Thoracic aorta (tissue), 2 donors: ENCODE measurements around the gene SLC6A4. TPM values are rescaled to one million over a fixed set of nuclear protein-coding genes. Genes with fewer than 3 reads are reported as not detected.

Experiments used
- ATAC-seq: fragments of 150-250 bp; one replicate; pipeline ENCODE4 v1.8.0; 2017; ENCODE audit warnings: low read depth; ENCODE audit not compliant: insufficient number of reproducible peaks, low FRiP score
- DNase-seq: peaks from one replicate; pipeline ENCODE4 v3.0.0-alpha.2; 2020; ENCODE audit warnings: low spot score
- H3K27ac ChIP-seq, 2 donors: fragments of 200-600 bp; sonication (generic); 1 replicate in 1 of 2; 2 replicates in 1 of 2; pipeline ENCODE4 v1.5.1; 2016; ENCODE audit warnings: mild to moderate bottlenecking in 2 of 2, moderate library complexity in 2 of 2
- H3K27me3 ChIP-seq: fragments of 200-600 bp; sonication (generic); replicated peaks from 2 replicates; pipeline ENCODE4 v1.6.0; 2016; ENCODE audit warnings: mild to moderate bottlenecking; ENCODE audit not compliant: insufficient read depth
- H3K36me3 ChIP-seq: fragments of 200-600 bp; sonication (generic); one replicate; pipeline ENCODE4 v1.5.1; 2016
- H3K4me1 ChIP-seq, 2 donors: fragments of 200-600 bp; sonication (generic); 1 replicate in 1 of 2; 2 replicates in 1 of 2; pipeline versions ENCODE4 v1.5.1 to v1.6.0; 2016; ENCODE audit warnings: low read depth in 2 of 2, mild to moderate bottlenecking in 1 of 2; ENCODE audit not compliant: control insufficient read depth in 1 of 2
- H3K4me3 ChIP-seq: fragments of 200-600 bp; sonication (generic); 2 replicates; pipeline ENCODE4 v1.5.1; 2016; ENCODE audit warnings: mild to moderate bottlenecking
- H3K9me3 ChIP-seq: fragments of 200-600 bp; sonication (generic); 2 replicates; pipeline ENCODE4 v1.5.1; 2016
- total RNA-seq, 2 donors: library from RNA; depleted of rRNA; stranded (reverse); fragments of >200 nt; gene quantifications; one replicate each; pipeline versions ENCODE4 v1.1.0 to v1.2.3, GENCODE V29; 2016
- TF ChIP-seq, protein P1 (sequence below): fragments of 200-600 bp; sonication (generic); IDR thresholded peaks from one replicate; pipeline ENCODE4 v1.5.1; 2019; ENCODE audit warnings: antibody characterized with exemption

SLC6A4 gene
- total RNA-seq, 2 donors from 2014 or later, result 1.6 to 15.2 TPM

DNA sequence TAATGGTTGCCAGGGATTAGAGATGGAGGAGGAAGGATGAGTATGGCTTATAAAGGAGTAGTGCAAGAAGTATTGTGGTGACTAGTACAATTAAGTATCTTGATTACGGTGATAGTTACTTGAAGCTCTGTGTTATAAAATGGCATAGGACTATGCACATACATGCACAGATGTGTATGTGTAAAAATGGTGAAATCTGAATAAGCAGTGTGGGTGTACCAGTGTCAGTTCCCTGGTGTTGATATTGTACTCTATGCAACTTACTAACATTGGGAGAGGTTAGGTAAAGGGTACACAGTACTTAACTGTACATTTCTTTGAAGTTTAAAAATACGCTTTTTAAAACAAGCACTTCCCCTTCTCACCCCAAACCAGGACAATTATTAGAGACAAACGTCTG, 70.3 kb downstream of the SLC6A4 start:
- Histone ChIP-seq H3K4me1 (peaks cover 5 to 15% of the 10 kb centered on the region in 2 donors), H3K9me3 (no peaks in the 10 kb centered on the region), H3K36me3 (peaks cover 12% of the 10 kb centered on the region), H3K4me3 (no peak overlapping the region), H3K27ac (no peak overlapping the region), H3K27me3 (no peaks in the 10 kb centered on the region)
- TF ChIP-seq, protein P1, sequence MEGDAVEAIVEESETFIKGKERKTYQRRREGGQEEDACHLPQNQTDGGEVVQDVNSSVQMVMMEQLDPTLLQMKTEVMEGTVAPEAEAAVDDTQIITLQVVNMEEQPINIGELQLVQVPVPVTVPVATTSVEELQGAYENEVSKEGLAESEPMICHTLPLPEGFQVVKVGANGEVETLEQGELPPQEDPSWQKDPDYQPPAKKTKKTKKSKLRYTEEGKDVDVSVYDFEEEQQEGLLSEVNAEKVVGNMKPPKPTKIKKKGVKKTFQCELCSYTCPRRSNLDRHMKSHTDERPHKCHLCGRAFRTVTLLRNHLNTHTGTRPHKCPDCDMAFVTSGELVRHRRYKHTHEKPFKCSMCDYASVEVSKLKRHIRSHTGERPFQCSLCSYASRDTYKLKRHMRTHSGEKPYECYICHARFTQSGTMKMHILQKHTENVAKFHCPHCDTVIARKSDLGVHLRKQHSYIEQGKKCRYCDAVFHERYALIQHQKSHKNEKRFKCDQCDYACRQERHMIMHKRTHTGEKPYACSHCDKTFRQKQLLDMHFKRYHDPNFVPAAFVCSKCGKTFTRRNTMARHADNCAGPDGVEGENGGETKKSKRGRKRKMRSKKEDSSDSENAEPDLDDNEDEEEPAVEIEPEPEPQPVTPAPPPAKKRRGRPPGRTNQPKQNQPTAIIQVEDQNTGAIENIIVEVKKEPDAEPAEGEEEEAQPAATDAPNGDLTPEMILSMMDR, result no peak
- ATAC-seq, result no peak
- no peak for DNase-seq

- TF ChIP-seq, protein P1, result no peak
- no peak for DNase-seq
- no peak overlapping the region for H3K27ac ChIP-seq
- ATAC-seq, result no peak
- H3K4me3 ChIP-seq, result no peak overlapping the region
- H3K4me1 ChIP-seq, result peaks cover 5 to 15% of the 10 kb centered on the region in 2 donors
- no peaks in the 10 kb centered on the region for H3K27me3 ChIP-seq
- H3K36me3 ChIP-seq, result peaks cover 14% of the 10 kb centered on the region
- no peaks in the 10 kb centered on the region for H3K9me3 ChIP-seq
Observed at GRCh38 chr17:30164531-30164930, 71.0 kb downstream of the SLC6A4 start.

DNA sequence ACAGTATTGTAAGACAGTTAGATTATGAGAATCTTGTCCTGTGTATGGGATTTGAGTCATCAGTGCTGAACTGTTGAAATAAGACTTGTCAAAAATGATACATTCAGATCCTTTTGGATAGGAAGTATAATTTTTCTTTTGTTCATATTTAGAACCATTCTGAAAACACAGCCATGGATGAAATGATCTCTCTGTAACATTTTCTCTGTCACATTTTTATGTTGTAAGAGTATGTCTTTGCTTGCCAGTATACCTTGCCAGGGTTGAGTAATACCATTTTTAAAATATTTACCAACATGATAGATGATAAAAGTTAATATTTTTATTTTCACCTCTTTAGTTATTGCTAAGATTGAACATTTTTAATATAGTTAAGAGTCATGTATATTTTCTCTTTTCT, 73.9 kb downstream of the SLC6A4 start:
- H3K36me3 ChIP-seq, result peaks cover 9% of the 10 kb centered on the region
- no peak overlapping the region for H3K4me3 ChIP-seq
- no peak for ATAC-seq
- H3K27ac ChIP-seq, result no peak overlapping the region
- H3K4me1 ChIP-seq, result peaks cover 5 to 15% of the 10 kb centered on the region in 2 donors
- no peaks in the 10 kb centered on the region for H3K9me3 ChIP-seq
- no peaks in the 10 kb centered on the region for H3K27me3 ChIP-seq
- no peak for DNase-seq
- TF ChIP-seq, protein P1, result no peak

DNA sequence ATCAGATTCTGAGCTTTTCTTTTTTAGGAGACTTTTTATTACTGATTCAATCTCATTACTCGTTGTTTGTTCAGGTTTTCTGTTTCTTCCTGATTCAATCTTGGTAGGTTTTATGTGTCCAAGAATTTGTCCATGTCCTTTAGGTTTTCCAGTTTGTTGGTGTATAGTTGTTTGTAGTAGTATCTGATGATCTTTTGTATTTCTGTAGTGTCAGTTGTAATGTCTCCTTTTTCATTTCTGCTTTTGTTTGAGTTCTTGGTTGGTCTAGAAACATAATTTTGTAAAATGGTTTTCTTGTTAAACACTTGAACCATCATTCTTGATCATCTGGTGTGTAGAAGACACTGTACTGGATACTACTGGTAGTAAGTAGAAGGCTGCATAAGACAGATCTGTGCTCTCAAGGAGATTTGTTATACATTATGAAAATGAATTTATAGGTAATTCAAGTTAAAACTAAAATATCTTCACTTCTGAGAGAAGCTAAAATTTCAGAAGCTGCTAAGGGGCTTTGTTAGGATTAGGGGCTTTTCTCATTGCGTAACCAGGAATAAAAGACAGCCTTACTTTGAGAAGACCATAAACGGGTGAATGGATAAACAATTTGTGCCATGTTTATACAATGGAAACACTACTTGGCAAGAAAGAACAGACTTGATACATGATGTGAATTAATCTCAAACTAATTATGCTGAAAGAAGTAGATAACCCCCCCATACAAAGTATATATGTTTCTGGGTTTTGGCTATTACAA, 74.9 kb downstream of the SLC6A4 start:
- DNase-seq (no peak), ATAC-seq (no peak)
- peaks cover 9% of the 10 kb centered on the region for H3K36me3 ChIP-seq
- peaks cover 5 to 15% of the 10 kb centered on the region in 2 donors for H3K4me1 ChIP-seq
- H3K27ac ChIP-seq, result no peak overlapping the region
- no peaks in the 10 kb centered on the region for H3K9me3 ChIP-seq
- no peak overlapping the region for H3K4me3 ChIP-seq
- TF ChIP-seq, protein P1, result no peak
- no peaks in the 10 kb centered on the region for H3K27me3 ChIP-seq

- Histone ChIP-seq H3K36me3 (peaks cover 7% of the 10 kb centered on the region), H3K9me3 (no peaks in the 10 kb centered on the region), H3K4me1 (peaks cover 5 to 15% of the 10 kb centered on the region in 2 donors), H3K27ac (no peak overlapping the region), H3K4me3 (no peak overlapping the region), H3K27me3 (no peaks in the 10 kb centered on the region)
- ATAC-seq (no peak), DNase-seq (no peak)
- TF ChIP-seq, protein P1, result no peak
Observed at GRCh38 chr17:30158896-30159625, 76.4 kb downstream of the SLC6A4 start.
